Panc1 (cell line): ENCODE measurements around the gene CACNG3.

Experiments used
- TCF7L2 ChIP-seq: IDR thresholded peaks from 2 replicates; pipeline ENCODE4 v1.6.1; 2011; ENCODE audit warnings: mild to moderate bottlenecking, low read depth, low read length, inconsistent platforms
- TF ChIP-seq, protein P1 (sequence below): fragments of 450-650 bp; IDR thresholded peaks from 2 replicates; pipeline ENCODE4 v1.5.1; 2017; ENCODE audit warnings: mild to moderate bottlenecking

DNA sequence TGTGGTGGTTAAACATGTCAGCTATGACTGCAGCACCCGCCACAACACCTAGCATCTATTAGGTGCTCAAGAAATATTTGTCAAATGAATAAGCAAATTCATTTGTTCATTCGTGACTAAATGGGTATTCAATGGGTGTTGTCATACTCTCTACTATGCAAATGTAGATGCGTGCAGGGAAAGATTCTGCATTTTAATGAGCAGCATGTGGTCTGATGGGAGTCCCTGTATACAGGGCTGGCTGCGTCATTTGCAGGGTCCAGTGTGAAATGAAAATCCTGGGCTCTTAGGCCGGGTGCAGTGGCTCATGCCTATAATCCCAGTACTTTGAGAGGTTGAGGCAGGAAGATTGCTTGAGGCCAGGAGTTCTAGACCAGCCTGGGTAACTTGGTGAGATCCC, 97.5 kb downstream of the CACNG3 start:
- TF ChIP-seq TCF7L2: no peak
- TF ChIP-seq, protein P1, sequence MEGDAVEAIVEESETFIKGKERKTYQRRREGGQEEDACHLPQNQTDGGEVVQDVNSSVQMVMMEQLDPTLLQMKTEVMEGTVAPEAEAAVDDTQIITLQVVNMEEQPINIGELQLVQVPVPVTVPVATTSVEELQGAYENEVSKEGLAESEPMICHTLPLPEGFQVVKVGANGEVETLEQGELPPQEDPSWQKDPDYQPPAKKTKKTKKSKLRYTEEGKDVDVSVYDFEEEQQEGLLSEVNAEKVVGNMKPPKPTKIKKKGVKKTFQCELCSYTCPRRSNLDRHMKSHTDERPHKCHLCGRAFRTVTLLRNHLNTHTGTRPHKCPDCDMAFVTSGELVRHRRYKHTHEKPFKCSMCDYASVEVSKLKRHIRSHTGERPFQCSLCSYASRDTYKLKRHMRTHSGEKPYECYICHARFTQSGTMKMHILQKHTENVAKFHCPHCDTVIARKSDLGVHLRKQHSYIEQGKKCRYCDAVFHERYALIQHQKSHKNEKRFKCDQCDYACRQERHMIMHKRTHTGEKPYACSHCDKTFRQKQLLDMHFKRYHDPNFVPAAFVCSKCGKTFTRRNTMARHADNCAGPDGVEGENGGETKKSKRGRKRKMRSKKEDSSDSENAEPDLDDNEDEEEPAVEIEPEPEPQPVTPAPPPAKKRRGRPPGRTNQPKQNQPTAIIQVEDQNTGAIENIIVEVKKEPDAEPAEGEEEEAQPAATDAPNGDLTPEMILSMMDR: no peak
